HG03064 (cell line): Measurements from ENCODE around the gene FAM168A.

Experiments used
- ATAC-seq: cut with Tn5 transposase; IDR thresholded peaks from one replicate; pipeline ENCODE4 v1.9.1; 2021; ENCODE audit warnings: low read depth; ENCODE audit not compliant: unreplicated experiment

FAM168A gene

GRCh38 chr11:73382747-73383146 is 215.2 kb downstream of the FAM168A start:
- no peak for ATAC-seq

GRCh38 chr11:73382183-73382582 is 215.7 kb downstream of the FAM168A start:
- no peak for ATAC-seq

GRCh38 chr11:73381589-73381988 is 216.3 kb downstream of the FAM168A start:
- no peak for ATAC-seq

GRCh38 chr11:73380897-73381410 is 217.0 kb downstream of the FAM168A start:
- no peak for ATAC-seq

- ATAC-seq: no peak
These were observed 217.6 kb downstream of the FAM168A start for GRCh38 chr11:73380331-73380730.

- no peak for ATAC-seq
These were observed 218.6 kb downstream of the FAM168A start for GRCh38 chr11:73379189-73379880.

GRCh38 chr11:73376803-73377629 is 220.9 kb downstream of the FAM168A start:
- peak; percentile 8 for ATAC-seq

- ATAC-seq: peak; percentile 62
These were observed 221.6 kb downstream of the FAM168A start, which contains the start of gene RELT for GRCh38 chr11:73376160-73376802. Gene RELT (plus strand): TSS chr11:73376399. CDS start chr11:73389137, 12,738 bp downstream.

GRCh38 chr11:73375830-73376159 is 222.1 kb downstream of the FAM168A start:
- no peak for ATAC-seq

- ATAC-seq: no peak
These were observed 223.8 kb downstream of the FAM168A start for GRCh38 chr11:73374151-73374550.

- ATAC-seq: no peak
These were observed 225.4 kb downstream of the FAM168A start for GRCh38 chr11:73372375-73372993.

GRCh38 chr11:73367482-73368024 is 230.4 kb downstream of the FAM168A start:
- ATAC-seq: no peak

- no peak for ATAC-seq
These were observed 231.0 kb downstream of the FAM168A start for GRCh38 chr11:73366953-73367352.

- no peak for ATAC-seq
These were observed 231.7 kb downstream of the FAM168A start for GRCh38 chr11:73366265-73366610.

GRCh38 chr11:73365352-73366264 is 232.3 kb downstream of the FAM168A start:
- ATAC-seq: no peak

GRCh38 chr11:73363147-73363546 is 234.8 kb downstream of the FAM168A start:
- ATAC-seq: no peak

- ATAC-seq: no peak
These were observed 235.7 kb downstream of the FAM168A start for GRCh38 chr11:73361953-73362776.

GRCh38 chr11:73360743-73361369 is 237.1 kb downstream of the FAM168A start:
- no peak for ATAC-seq
